CD4-positive, alpha-beta T cell treated with Interleukin-17A for 4 hours (primary cell): ENCODE measurements around the gene SMYD3.
"Not testable (repeated sequence)": the region's sequence is repeated elsewhere in the genome, so short reads cannot be mapped to it uniquely, and the experiment has no call there.

Source experiments
- DNase-seq: peaks from one replicate; pipeline ENCODE4 v3.0.0-alpha.2; 2020; ENCODE audit warnings: mixed read lengths

SMYD3 gene

GRCh38 chr1:245809361-245809760 is 697.7 kb downstream of the SMYD3 start:
- no peak for DNase-seq

- DNase-seq = no peak
These were observed 698.9 kb downstream of the SMYD3 start for GRCh38 chr1:245807954-245808719.

GRCh38 chr1:245807306-245807705 is 699.8 kb downstream of the SMYD3 start:
- DNase-seq = no peak

- no peak for DNase-seq
These were observed 701.5 kb downstream of the SMYD3 start for GRCh38 chr1:245805532-245805931.

DNA sequence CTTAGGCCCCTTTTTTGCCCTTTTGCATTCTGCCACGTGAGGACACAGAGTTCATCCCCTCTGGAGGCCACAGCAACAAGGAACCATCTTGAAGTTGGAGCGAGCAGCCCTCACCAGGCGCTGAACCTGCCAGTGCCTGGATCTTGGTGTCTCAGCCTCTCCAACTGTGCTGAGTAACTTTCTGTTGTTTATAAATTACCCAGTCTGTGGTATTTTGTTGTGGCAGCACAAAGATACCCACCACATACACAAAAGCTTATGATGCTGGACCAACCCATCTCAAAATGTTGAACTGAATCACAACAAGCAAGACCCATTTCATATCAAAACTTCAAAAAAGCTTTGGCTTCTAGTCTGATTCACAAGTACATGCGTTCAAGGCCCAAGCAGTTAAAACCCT is 702.4 kb downstream of the SMYD3 start:
- no peak for DNase-seq

DNA sequence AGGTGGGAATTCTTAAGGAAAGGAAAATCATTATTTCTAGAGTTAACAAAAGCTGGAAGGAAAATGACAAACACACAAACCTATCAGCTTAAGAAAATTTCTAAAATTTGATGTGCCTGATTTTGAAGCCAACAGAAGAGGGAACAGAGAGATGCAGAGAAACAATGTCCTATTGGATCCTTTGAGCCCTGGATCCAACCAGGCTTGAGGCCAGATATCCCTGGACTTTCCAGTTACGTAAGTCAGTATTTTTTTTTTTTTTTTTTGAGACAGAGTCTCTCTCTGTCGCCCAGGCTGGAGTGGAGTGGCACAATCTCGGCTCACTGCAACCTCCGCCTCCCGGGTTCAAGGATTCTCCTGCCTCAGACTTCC is 703.4 kb downstream of the SMYD3 start:
- no peak for DNase-seq

GRCh38 chr1:245802941-245803665 is 704.0 kb downstream of the SMYD3 start:
- no peak for DNase-seq

GRCh38 chr1:245800901-245801605 is 706.0 kb downstream of the SMYD3 start:
- no peak for DNase-seq

DNA sequence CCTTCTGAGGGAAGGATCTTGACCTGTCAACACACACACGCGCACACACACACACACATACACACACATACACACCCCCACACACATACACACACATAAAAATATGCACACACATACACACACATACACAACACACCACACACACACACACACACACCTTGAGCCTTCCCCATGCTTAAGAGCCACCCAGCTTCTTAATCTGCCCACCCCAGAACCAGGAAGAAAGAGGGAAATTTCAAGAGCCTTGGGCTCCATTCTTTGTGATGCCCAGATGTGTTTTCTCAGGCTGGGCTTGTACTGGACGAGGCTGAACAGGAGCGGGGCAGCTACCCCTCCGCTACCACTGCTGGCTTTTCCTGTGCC is 708.7 kb downstream of the SMYD3 start:
- DNase-seq = no peak

GRCh38 chr1:245797592-245798348 is 709.3 kb downstream of the SMYD3 start:
- DNase-seq = no peak

GRCh38 chr1:245791410-245792312 is 715.4 kb downstream of the SMYD3 start:
- no peak for DNase-seq

GRCh38 chr1:245790441-245790840 is 716.6 kb downstream of the SMYD3 start:
- DNase-seq = no peak

GRCh38 chr1:245788886-245789285 is 718.2 kb downstream of the SMYD3 start:
- no peak for DNase-seq

DNA sequence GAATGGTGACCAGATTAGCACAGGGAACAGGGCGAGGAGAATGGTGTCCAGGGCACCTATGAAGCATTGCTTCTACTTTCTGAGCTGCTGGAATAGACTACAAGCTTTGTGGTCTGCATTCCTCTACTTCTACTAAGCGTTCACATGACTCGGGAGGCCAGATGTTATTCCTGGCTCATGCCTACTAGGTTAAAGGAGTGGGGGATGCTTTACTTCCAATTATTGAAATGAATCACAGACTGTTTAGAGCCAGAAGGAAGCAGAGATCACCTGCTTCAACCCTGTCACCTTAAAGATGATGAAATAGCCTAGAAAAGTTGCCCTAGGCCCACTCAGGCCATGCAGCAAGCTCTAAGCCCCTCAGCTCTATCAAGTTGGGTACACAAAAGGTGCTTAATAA is 718.8 kb downstream of the SMYD3 start:
- no peak for DNase-seq

GRCh38 chr1:245786948-245787347 is 720.1 kb downstream of the SMYD3 start:
- DNase-seq = no peak

DNA sequence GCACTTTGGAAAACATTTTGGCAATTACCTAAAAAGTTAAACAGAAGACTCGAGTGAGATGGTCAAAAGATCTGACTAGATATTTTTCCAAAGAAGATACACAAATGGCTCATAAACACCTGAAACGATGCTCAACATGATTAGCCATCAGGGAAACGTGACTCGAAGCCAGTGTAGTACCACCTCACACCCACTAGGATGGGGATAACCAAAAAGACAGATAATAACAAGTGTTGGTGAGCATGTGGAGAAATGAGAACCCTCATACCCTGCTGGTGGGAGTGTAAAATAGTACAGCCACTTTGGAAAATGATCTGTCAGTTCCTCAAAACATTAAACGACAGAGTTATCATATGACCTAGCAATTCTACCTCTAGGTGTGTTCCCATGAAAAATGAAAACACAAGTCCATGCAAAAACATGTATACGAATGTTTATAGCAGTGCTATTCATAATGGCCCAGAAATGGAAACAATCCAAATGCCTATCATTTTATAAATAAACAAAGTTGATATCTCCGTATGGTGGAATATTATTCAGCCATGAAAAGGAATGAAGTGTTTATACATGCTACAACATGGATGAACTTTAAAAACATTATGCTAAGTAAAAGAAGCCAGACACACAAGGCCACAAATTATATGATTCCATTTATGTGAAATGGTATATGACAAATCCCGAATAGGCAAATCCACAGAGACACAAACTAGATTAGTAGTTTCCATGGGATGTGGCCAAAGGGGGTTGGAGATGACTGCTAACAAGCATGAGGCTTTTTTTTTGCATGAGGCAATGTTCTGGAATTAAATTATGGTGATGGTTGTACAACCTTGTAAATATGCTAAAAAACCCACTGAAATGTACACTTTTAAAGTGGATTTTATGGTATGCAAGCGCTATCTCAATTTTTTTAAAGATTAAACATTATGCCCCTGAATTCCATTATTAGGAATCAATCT is 727.0 kb downstream of the SMYD3 start:
- DNase-seq = no peak

DNA sequence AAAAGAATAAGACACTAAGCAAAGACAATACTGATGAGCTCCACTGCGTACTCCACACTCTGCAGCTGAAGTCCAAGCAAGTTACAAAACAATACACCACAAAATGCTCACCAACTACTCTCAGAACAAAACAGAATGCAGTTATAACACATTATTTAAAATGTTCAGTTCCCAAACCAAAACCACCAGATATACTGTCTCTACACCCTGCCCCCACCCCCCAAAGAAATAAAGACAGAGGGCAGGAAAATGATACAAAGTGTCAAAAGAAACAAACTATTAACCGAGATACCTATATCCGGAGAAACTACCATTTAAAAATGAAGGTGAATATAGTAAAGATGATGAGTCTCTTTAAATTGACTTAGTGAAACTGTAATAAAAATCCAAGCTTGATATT is 729.3 kb downstream of the SMYD3 start:
- no peak for DNase-seq

- DNase-seq = no peak
These were observed 730.3 kb downstream of the SMYD3 start for GRCh38 chr1:245776694-245777332.

DNA sequence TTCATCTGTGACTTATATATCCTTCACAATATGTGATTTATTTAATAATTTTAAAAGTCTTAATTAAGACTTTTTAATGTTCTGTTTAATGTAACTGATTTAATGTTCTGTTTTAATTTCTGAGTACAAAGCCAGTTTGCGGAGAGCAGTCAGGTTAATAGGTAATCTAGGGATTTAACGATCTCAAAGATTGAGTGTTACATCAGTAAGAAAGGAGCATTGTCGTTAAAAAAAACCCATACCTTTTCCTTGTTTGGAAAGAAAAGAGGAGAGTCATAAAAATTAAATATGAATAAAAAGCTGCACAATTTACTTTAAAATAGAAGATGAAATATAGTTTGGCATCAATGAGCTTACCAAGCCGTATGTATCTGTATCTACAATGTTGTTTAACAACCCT is 730.9 kb downstream of the SMYD3 start:
- DNase-seq = no peak

DNA sequence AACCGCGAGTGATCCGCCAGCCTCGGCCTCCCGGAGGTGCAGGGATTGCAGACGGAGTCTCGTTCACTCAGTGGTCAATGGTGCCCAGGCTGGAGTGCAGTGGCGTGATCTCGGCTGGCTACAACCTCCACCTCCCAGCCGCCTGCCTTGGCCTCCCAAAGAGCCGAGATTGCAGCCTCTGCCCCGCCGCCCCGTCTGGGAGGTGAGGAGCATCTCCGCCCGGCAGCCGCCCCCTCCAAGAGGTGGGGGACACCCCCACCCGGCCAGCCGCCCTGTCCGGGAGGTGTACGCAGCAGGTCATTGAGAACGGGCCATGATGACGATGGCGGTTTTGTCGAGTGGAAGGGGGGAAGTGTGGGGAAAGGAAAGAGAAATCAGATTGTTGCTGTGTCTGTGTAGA is 732.1 kb downstream of the SMYD3 start:
- not testable (repeated sequence) for DNase-seq
